OCI-LY7 (cell line): ENCODE results near the gene BAIAP2L1.

Experiments used
- EZH2phosphoT487 ChIP-seq: fragments of 200-600 bp; sonication (generic); IDR thresholded peaks from 2 replicates; pipeline ENCODE4 v1.6.1; 2018; ENCODE audit warnings: low read depth, borderline replicate concordance, mild to moderate bottlenecking, mixed run types, antibody characterized with exemption, low read length, moderate library complexity, mixed read lengths
- TF ChIP-seq, protein P1 (sequence below): fragments of 200-600 bp; sonication (generic); conservative IDR thresholded peaks from 2 replicates; pipeline ENCODE4 v1.5.1; 2014; ENCODE audit warnings: mild to moderate bottlenecking, antibody characterized with exemption, low read length, moderate library complexity, mixed read lengths

DNA sequence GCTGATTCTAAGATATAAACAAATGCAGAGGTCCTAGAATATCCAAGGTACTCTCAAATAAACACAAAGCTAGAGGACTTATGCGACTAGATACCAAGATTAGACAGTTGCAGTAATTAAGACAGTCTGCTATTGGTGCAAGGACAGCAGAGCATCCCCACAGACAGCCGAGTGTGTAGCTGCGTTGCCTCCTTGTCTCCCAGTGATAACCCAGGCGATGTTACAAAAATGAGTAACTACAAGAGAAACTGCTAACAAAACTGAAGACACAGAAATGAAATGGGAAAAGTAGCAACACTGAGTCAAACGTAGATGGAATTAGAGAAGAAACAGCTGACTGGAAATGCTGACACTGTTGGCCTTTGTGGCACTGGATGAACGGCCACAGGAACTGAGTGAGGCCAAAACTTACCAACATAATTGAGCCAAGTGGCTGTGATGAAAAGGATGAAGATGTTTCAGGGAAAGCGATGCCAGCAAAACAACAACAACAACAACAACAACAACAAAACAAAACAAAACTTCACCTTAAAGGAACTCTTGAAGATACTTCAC lies 54.3 kb downstream of the BAIAP2L1 start:
- TF ChIP-seq, protein P1, sequence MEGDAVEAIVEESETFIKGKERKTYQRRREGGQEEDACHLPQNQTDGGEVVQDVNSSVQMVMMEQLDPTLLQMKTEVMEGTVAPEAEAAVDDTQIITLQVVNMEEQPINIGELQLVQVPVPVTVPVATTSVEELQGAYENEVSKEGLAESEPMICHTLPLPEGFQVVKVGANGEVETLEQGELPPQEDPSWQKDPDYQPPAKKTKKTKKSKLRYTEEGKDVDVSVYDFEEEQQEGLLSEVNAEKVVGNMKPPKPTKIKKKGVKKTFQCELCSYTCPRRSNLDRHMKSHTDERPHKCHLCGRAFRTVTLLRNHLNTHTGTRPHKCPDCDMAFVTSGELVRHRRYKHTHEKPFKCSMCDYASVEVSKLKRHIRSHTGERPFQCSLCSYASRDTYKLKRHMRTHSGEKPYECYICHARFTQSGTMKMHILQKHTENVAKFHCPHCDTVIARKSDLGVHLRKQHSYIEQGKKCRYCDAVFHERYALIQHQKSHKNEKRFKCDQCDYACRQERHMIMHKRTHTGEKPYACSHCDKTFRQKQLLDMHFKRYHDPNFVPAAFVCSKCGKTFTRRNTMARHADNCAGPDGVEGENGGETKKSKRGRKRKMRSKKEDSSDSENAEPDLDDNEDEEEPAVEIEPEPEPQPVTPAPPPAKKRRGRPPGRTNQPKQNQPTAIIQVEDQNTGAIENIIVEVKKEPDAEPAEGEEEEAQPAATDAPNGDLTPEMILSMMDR: no peak
- TF ChIP-seq EZH2phosphoT487: no peak
